ENCODE results near the gene MYO7A.

GRCh38 chr11:77149716-77150392 lies 21.8 kb downstream of the MYO7A start:
- TF ChIP-seq CTCF (IDR thresholded peaks at IDR 0.05) = no peak
- TF ChIP-seq ZFX (IDR thresholded peaks at IDR 0.05; ENCODE audit: borderline replicate concordance) = no peak
